Adipocyte (in vitro differentiated cells): ENCODE results near the gene MCEE.
A peak's percentile ranks its signal among the peaks of the same experiment; 100 is the strongest.

Experiments
- DNase-seq: peaks from one replicate; pipeline ENCODE4 v3.0.0-alpha.2; 2015; ENCODE audit warnings: low read depth
- H3K27me3 ChIP-seq: replicated peaks from 2 replicates; pipeline ENCODE4 v1.7.0; 2013; ENCODE audit warnings: mild to moderate bottlenecking, low read length, moderate library complexity; ENCODE audit not compliant: control insufficient read depth, insufficient read depth
- H3K36me3 ChIP-seq: 2 replicates; pipeline ENCODE4 v1.7.0; 2013; ENCODE audit warnings: low read length, mild to moderate bottlenecking, moderate library complexity; ENCODE audit not compliant: control insufficient read depth, insufficient read depth, severe bottlenecking
- H3K4me1 ChIP-seq: 2 replicates; pipeline ENCODE4 v1.7.0; 2013; ENCODE audit warnings: mild to moderate bottlenecking, low read length, moderate library complexity; ENCODE audit not compliant: control insufficient read depth, insufficient read depth
- H3K4me3 ChIP-seq: 2 replicates; pipeline ENCODE4 v1.7.0; 2013; ENCODE audit warnings: mild to moderate bottlenecking, low read length, moderate library complexity
- H3K9ac ChIP-seq: 2 replicates; pipeline ENCODE4 v1.7.0; 2013; ENCODE audit warnings: mild to moderate bottlenecking, low read length, moderate library complexity
- H3K9me3 ChIP-seq: 2 replicates; pipeline ENCODE4 v1.7.0; 2013; ENCODE audit warnings: mild to moderate bottlenecking, low read length, moderate library complexity; ENCODE audit not compliant: control insufficient read depth

The MCEE gene

GRCh38 chr2:71073475-71073874 lies 56.6 kb downstream of the MCEE start:
- no peak overlapping the region for H3K9ac ChIP-seq
- no peak for DNase-seq
- H3K36me3 ChIP-seq: peaks cover 57% of the 10 kb centered on the region
- no peaks in the 10 kb centered on the region for H3K9me3 ChIP-seq
- no peaks in the 10 kb centered on the region for H3K27me3 ChIP-seq
- H3K4me3 ChIP-seq: no peak overlapping the region
- peaks cover 21% of the 10 kb centered on the region for H3K4me1 ChIP-seq

DNA sequence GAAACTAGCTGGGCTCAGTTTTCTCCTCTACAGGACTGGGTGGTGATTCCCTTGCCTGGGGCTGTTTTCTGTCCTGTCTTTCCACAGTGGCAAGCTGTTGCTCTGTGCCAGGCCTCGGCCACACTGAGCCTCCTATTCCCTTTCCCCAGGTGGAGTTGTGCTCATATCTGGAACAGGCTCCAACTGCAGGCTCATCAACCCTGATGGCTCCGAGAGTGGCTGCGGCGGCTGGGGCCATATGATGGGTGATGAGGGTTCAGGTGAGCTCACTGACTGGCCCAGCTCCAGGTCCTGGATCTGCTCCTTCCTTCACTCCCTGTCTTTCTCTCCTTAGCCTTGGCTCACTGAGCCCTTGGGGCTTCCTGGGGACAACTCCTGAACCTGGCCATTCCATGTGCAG lies 57.5 kb downstream of the MCEE start:
- Histone ChIP-seq H3K9ac (no peak overlapping the region), H3K36me3 (peaks cover 47% of the 10 kb centered on the region), H3K4me1 (peaks cover 25% of the 10 kb centered on the region), H3K27me3 (no peaks in the 10 kb centered on the region), H3K4me3 (no peak overlapping the region), H3K9me3 (no peaks in the 10 kb centered on the region)
- no peak for DNase-seq

GRCh38 chr2:71071681-71072398 lies 58.2 kb downstream of the MCEE start:
- peaks cover 32% of the 10 kb centered on the region for H3K4me1 ChIP-seq
- peaks cover 41% of the 10 kb centered on the region for H3K36me3 ChIP-seq
- no peak overlapping the region for H3K9ac ChIP-seq
- no peak for DNase-seq
- H3K9me3 ChIP-seq: no peaks in the 10 kb centered on the region
- no peaks in the 10 kb centered on the region for H3K27me3 ChIP-seq
- H3K4me3 ChIP-seq: no peak overlapping the region

- H3K9ac ChIP-seq: peak overlapping the region; percentile 3
- no peaks in the 10 kb centered on the region for H3K9me3 ChIP-seq
- peak; percentile 43 for DNase-seq
- peak overlapping the region; percentile 96 for H3K4me3 ChIP-seq
- no peaks in the 10 kb centered on the region for H3K27me3 ChIP-seq
- peaks cover 28% of the 10 kb centered on the region for H3K36me3 ChIP-seq
- peaks cover 36% of the 10 kb centered on the region for H3K4me1 ChIP-seq
These were observed 59.5 kb downstream of the MCEE start for GRCh38 chr2:71070294-71071093.

GRCh38 chr2:71069376-71069775 lies 60.7 kb downstream of the MCEE start:
- Histone ChIP-seq H3K9me3 (no peaks in the 10 kb centered on the region), H3K4me3 (peak overlapping the region; percentile 96), H3K27me3 (no peaks in the 10 kb centered on the region), H3K4me1 (peaks cover 46% of the 10 kb centered on the region), H3K36me3 (peaks cover 21% of the 10 kb centered on the region), H3K9ac (peak overlapping the region; percentile 96)
- peak; percentile 32 for DNase-seq

DNA sequence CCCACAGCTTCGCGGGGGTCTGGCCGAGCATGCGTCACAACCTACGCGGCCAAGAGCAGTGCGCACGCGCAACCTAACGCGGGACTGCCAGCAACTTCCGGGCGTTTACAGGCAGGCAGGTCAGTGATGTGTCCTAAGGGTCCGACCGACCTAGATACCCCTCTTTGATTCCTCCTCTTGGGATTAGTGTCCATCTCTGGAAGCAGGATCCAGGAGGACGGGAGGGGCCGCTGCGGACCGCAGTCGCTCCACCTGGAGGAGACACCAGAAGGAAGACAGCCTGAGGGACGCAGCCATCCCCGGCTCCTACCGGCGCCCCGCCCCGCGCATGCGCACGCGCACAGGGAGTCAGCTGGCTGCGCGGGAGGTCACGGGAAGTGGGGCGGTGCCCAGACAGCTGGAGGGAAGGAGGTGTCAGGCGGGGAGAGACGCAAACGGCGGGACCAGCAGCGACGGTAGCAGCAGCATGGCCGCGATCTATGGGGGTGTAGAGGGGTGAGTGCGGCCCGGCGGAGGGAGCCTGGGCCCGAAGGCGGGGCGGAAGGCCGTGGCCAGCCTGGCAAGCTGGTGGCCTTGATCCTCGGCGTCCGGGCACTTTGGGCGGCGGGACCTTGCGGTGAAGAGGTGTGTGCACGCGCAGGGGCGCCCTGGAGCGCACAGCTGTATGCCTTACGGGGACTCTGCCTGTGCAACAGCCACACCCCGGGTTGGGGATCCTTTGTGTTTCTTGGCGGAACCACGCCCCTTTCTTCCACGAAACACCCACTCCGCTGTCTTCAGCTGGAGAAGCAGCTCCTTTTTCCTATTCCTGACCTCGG lies 61.6 kb downstream of the MCEE start, which contains the start of gene NAGK:
Gene NAGK, plus strand, starts transcription at position 431 of the 818 bp plus-strand sequence. Its CDS starts 36 bp downstream, at position 467.
- DNase-seq: peak; percentile 98
- Histone ChIP-seq H3K9me3 (no peaks in the 10 kb centered on the region), H3K4me3 (peak within 1 kb of the TSS; percentile 96), H3K4me1 (peaks cover 46% of the 10 kb centered on the region), H3K27me3 (no peaks in the 10 kb centered on the region), H3K9ac (peak within 1 kb of the TSS; percentile 96), H3K36me3 (peaks cover 11% of the 10 kb centered on the region)

GRCh38 chr2:71067567-71068217 lies 62.3 kb downstream of the MCEE start:
- Histone ChIP-seq H3K27me3 (no peaks in the 10 kb centered on the region), H3K4me1 (peaks cover 46% of the 10 kb centered on the region), H3K9ac (peak overlapping the region; percentile 96), H3K36me3 (peaks cover 6% of the 10 kb centered on the region), H3K4me3 (peak overlapping the region; percentile 96), H3K9me3 (no peaks in the 10 kb centered on the region)
- peak; percentile 10 for DNase-seq

GRCh38 chr2:71066856-71067255 lies 63.2 kb downstream of the MCEE start:
- Histone ChIP-seq H3K27me3 (no peaks in the 10 kb centered on the region), H3K4me3 (no peak overlapping the region), H3K9ac (peak overlapping the region; percentile 96), H3K4me1 (peaks cover 46% of the 10 kb centered on the region), H3K36me3 (no peaks in the 10 kb centered on the region), H3K9me3 (no peaks in the 10 kb centered on the region)
- DNase-seq: no peak

- no peaks in the 10 kb centered on the region for H3K36me3 ChIP-seq
- H3K4me1 ChIP-seq: peaks cover 39% of the 10 kb centered on the region
- no peak overlapping the region for H3K4me3 ChIP-seq
- no peak for DNase-seq
- no peaks in the 10 kb centered on the region for H3K9me3 ChIP-seq
- H3K9ac ChIP-seq: no peak overlapping the region
- no peaks in the 10 kb centered on the region for H3K27me3 ChIP-seq
These were observed 65.0 kb downstream of the MCEE start for GRCh38 chr2:71064754-71065621.

DNA sequence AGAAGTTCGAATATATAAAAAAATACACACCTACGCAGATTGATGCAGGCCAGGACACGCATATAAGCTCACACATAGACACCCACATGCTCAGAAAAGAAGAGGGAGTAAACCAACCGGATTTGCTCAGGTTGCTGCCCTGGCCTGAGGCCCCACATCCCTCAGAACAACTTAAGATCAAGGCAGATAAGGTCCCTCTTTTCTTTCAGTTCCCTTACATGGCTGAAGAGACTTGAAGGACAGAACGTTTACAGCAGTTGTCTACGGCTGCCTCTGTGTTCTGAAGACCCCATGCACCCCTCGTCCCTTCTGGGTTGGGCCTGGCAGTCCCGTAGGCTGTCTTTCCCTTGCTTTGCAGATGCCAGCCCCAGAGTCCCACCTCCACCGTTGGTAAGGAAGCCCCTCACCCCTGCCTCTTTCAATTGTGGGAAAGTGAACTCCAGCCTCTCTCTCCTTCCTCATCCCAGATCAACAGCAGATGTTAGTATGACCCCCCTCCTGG lies 65.9 kb downstream of the MCEE start:
- Histone ChIP-seq H3K4me1 (peaks cover 31% of the 10 kb centered on the region), H3K9me3 (no peaks in the 10 kb centered on the region), H3K4me3 (no peak overlapping the region), H3K27me3 (no peaks in the 10 kb centered on the region), H3K36me3 (no peaks in the 10 kb centered on the region), H3K9ac (no peak overlapping the region)
- DNase-seq: no peak
